Parathyroid adenoma (tissue), 2 donors: Measurements from ENCODE around the gene SLC5A12.

Source experiments
- H2AFZ ChIP-seq: fragments of 300-600 bp; sonication (generic); one replicate; pipeline ENCODE4 v1.7.0; 2017; ENCODE audit warnings: antibody characterized with exemption, mild to moderate bottlenecking
- H3K27ac ChIP-seq: fragments of 300-600 bp; sonication (generic); one replicate; pipeline ENCODE4 v1.7.0; 2017
- H3K27me3 ChIP-seq: fragments of 300-600 bp; sonication (generic); one replicate; pipeline ENCODE4 v1.7.0; 2017; ENCODE audit warnings: low read length; ENCODE audit not compliant: control insufficient read depth, insufficient read depth
- H3K36me3 ChIP-seq: fragments of 300-600 bp; sonication (generic); one replicate; pipeline ENCODE4 v1.7.0; 2017; ENCODE audit warnings: low read length; ENCODE audit not compliant: control insufficient read depth, insufficient read depth
- H3K4me1 ChIP-seq: fragments of 300-600 bp; sonication (generic); one replicate; pipeline ENCODE4 v1.7.0; 2017; ENCODE audit warnings: control low read depth
- H3K4me2 ChIP-seq: fragments of 300-600 bp; sonication (generic); one replicate; pipeline ENCODE4 v1.7.0; 2017; ENCODE audit warnings: low read length
- H3K4me3 ChIP-seq: fragments of 300-600 bp; sonication (generic); one replicate; pipeline ENCODE4 v1.7.0; 2017; ENCODE audit warnings: low read depth, low read length
- H3K79me2 ChIP-seq: fragments of 300-600 bp; sonication (generic); one replicate; pipeline ENCODE4 v1.7.0; 2017; ENCODE audit warnings: control low read depth
- H3K9ac ChIP-seq: fragments of 300-600 bp; sonication (generic); one replicate; pipeline ENCODE4 v1.7.0; 2017; ENCODE audit warnings: mild to moderate bottlenecking
- H3K9me3 ChIP-seq: fragments of 300-600 bp; sonication (generic); one replicate; pipeline ENCODE4 v1.7.0; 2017; ENCODE audit warnings: low read length; ENCODE audit not compliant: control insufficient read depth
- TF ChIP-seq, protein P1 (sequence below): fragments of 300-600 bp; sonication (generic); IDR thresholded peaks from one replicate; pipeline ENCODE4 v1.7.0; 2017; ENCODE audit warnings: antibody characterized with exemption, mild to moderate bottlenecking
- donor health status: primary hyperparathyroidism.

SLC5A12 gene

DNA sequence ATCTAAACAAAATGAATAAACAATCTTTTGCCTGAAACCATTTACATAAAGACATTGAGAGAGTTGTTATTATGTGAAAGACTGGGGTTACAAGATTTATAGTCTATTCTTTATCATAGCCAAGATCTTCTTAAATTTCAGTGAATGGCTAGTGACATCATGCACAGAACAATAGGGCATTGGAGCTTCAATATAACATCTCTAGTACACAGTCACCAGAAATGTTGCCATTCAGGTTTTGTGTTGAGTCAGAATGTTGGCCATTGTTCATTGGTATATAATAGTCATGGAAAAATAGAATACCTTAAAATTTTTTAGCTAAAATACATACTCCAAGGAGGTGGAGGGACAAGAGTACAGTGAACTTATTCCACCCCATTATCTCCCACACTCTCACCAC is 44.3 kb downstream of the SLC5A12 start:
- Histone ChIP-seq H3K36me3 (no peaks in the 10 kb centered on the region), H3K9me3 (no peaks in the 10 kb centered on the region), H3K9ac (no peak overlapping the region), H3K4me3 (no peak overlapping the region), H3K27ac (no peak overlapping the region), H3K4me1 (no peaks in the 10 kb centered on the region), H3K27me3 (no peaks in the 10 kb centered on the region), H2AFZ (no peak overlapping the region), H3K79me2 (no peaks in the 10 kb centered on the region), H3K4me2 (no peak overlapping the region)
- TF ChIP-seq, protein P1, sequence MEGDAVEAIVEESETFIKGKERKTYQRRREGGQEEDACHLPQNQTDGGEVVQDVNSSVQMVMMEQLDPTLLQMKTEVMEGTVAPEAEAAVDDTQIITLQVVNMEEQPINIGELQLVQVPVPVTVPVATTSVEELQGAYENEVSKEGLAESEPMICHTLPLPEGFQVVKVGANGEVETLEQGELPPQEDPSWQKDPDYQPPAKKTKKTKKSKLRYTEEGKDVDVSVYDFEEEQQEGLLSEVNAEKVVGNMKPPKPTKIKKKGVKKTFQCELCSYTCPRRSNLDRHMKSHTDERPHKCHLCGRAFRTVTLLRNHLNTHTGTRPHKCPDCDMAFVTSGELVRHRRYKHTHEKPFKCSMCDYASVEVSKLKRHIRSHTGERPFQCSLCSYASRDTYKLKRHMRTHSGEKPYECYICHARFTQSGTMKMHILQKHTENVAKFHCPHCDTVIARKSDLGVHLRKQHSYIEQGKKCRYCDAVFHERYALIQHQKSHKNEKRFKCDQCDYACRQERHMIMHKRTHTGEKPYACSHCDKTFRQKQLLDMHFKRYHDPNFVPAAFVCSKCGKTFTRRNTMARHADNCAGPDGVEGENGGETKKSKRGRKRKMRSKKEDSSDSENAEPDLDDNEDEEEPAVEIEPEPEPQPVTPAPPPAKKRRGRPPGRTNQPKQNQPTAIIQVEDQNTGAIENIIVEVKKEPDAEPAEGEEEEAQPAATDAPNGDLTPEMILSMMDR = no peak

DNA sequence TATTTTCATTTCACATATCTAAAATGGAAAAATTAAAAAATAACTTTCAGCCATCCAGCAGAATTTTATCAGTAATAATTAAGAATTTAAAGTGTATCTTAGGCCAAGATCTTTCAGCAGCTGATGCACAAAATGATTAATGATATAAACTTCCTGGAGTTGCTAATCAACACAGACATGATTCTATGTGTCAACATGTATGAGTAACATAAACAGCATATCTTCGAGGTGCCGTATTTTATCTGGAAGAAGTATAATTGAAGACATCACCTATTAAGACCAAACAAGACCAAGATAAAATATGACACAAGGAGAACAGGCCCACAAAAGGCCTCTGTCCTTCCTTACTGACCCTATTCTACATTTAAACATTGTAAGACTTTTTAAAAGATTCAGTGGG is 45.2 kb downstream of the SLC5A12 start:
- Histone ChIP-seq H3K4me1 (no peaks in the 10 kb centered on the region), H3K9ac (no peak overlapping the region), H3K9me3 (no peaks in the 10 kb centered on the region), H3K4me3 (no peak overlapping the region), H3K27ac (no peak overlapping the region), H3K36me3 (no peaks in the 10 kb centered on the region), H3K27me3 (no peaks in the 10 kb centered on the region), H3K4me2 (no peak overlapping the region), H2AFZ (no peak overlapping the region), H3K79me2 (no peaks in the 10 kb centered on the region)
- TF ChIP-seq, protein P1 = no peak

DNA sequence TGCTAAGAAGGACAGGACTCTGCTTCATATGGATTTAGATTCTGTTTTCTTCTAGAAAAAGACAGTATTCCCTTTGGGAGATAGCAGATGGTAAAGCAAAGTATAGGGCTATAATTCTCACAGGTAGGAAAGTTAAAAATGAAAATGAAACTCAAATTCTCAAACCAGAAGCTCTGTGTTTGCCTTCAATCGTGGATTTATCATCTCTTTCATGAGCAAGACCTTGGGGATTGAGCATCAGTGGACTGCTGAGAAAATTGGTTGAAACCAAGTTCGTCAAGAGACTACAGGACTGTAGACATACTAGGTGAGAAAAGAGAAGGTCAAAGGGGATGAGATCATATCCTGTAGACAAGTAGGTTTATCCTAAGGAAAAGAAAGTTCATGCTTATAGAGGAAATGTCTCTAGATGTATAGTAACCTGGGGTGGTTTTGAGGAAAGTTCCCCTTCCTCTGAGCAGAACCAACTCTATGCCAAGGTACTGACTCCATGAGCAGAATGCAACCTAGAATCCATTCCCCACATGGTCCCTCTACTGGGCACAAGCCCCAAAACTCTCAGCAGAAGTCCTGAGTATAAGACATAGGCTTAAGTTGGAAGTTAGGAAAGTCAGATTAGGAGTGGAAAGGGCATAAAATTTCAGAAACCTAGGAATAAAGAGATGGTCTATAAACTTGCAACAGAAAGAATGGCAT is 46.5 kb downstream of the SLC5A12 start:
- Histone ChIP-seq H3K9ac (no peak overlapping the region), H3K9me3 (no peaks in the 10 kb centered on the region), H3K36me3 (no peaks in the 10 kb centered on the region), H2AFZ (no peak overlapping the region), H3K79me2 (no peaks in the 10 kb centered on the region), H3K27me3 (no peaks in the 10 kb centered on the region), H3K4me1 (no peaks in the 10 kb centered on the region), H3K4me3 (no peak overlapping the region), H3K4me2 (no peak overlapping the region), H3K27ac (no peak overlapping the region)
- TF ChIP-seq, protein P1 = no peak

DNA sequence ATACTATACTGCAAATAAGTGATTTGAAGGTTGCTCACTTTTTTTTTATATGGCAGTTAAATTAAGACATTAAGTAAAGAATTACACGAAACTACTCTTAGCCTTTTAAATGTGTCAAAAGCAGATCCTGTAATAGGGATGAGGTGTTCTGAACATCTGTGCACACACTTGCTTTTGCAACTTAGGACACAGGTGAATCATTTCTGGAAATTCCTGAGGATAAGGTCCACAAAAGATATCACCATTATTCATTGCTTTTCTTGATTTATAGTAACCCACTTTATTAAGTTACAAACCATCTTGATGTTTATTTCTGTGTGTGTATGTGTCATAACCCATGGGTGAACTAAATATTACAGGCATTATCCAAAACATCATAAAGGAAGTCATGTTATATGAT is 55.9 kb downstream of the SLC5A12 start:
- H3K4me2 ChIP-seq = no peak overlapping the region
- H3K4me1 ChIP-seq = no peaks in the 10 kb centered on the region
- no peak overlapping the region for H3K27ac ChIP-seq
- H3K36me3 ChIP-seq = no peaks in the 10 kb centered on the region
- H2AFZ ChIP-seq = no peak overlapping the region
- no peaks in the 10 kb centered on the region for H3K9me3 ChIP-seq
- H3K9ac ChIP-seq = no peak overlapping the region
- no peaks in the 10 kb centered on the region for H3K27me3 ChIP-seq
- no peaks in the 10 kb centered on the region for H3K79me2 ChIP-seq
- TF ChIP-seq, protein P1 = no peak
- no peak overlapping the region for H3K4me3 ChIP-seq

DNA sequence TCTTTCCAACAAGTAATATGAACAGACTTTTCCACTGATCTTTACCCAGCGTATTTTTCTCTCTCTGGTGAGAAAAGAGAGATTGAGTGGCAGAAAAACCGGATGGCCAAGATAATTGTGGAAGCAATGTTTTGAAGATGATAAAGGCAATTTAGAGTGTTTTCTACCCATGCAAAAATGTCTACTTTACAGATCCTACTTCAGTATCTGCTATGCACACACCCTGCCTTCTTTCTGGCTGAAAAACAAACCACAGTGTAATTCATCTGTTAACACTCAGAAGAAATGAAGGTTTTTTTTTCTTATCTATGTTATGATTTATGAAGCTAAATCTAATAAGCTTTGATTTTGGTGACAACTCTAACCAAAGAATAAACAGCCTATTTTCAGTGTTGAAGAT is 56.8 kb downstream of the SLC5A12 start:
- no peak overlapping the region for H3K9ac ChIP-seq
- H3K79me2 ChIP-seq = no peaks in the 10 kb centered on the region

More for the DNA sequence above, 56.8 kb downstream of the SLC5A12 start:
- no peak overlapping the region for H3K4me3 ChIP-seq
- no peak overlapping the region for H3K27ac ChIP-seq
- no peaks in the 10 kb centered on the region for H3K9me3 ChIP-seq
- TF ChIP-seq, protein P1 = no peak
- no peak overlapping the region for H3K4me2 ChIP-seq
- no peaks in the 10 kb centered on the region for H3K36me3 ChIP-seq
- H3K4me1 ChIP-seq = no peaks in the 10 kb centered on the region
- H2AFZ ChIP-seq = no peak overlapping the region
- no peaks in the 10 kb centered on the region for H3K27me3 ChIP-seq
